Fibroblast of skin of back (primary cell): ENCODE data around the gene CWC27.
"Not testable (repeated sequence)": the region's sequence is repeated elsewhere in the genome, so short reads cannot be mapped to it uniquely, and the experiment has no call there.

ENCODE experiments used
- DNase-seq: peaks from one replicate; pipeline ENCODE4 v3.0.0-alpha.2; 2013

Gene CWC27

GRCh38 chr5:64839936-64840335 is 71.2 kb downstream of the CWC27 start:
- DNase-seq: peak; percentile 44

GRCh38 chr5:64840958-64841357 is 72.2 kb downstream of the CWC27 start:
- DNase-seq: no peak

- DNase-seq: no peak
Measured at GRCh38 chr5:64853777-64854176, 85.0 kb downstream of the CWC27 start.

GRCh38 chr5:64854855-64855254 is 86.1 kb downstream of the CWC27 start:
- no peak for DNase-seq

GRCh38 chr5:64859881-64860280 is 91.2 kb downstream of the CWC27 start:
- no peak for DNase-seq

- no peak for DNase-seq
Measured at GRCh38 chr5:64861281-64861680, 92.6 kb downstream of the CWC27 start.

GRCh38 chr5:64864171-64864570 is 95.4 kb downstream of the CWC27 start:
- no peak for DNase-seq

GRCh38 chr5:64865662-64866061 is 96.9 kb downstream of the CWC27 start:
- peak; percentile 78 for DNase-seq

- peak; percentile 75 for DNase-seq
Measured at GRCh38 chr5:64869419-64869818, 100.7 kb downstream of the CWC27 start.

- DNase-seq: peak; percentile 33
Measured at GRCh38 chr5:64872044-64872443, 103.3 kb downstream of the CWC27 start.

GRCh38 chr5:64873441-64873840 is 104.7 kb downstream of the CWC27 start:
- DNase-seq: no peak

GRCh38 chr5:64874753-64875152 is 106.0 kb downstream of the CWC27 start:
- DNase-seq: no peak

GRCh38 chr5:64876203-64876602 is 107.5 kb downstream of the CWC27 start:
- no peak for DNase-seq

- no peak for DNase-seq
Measured at GRCh38 chr5:64880821-64881220, 112.1 kb downstream of the CWC27 start.

- no peak for DNase-seq
Measured at GRCh38 chr5:64883912-64884311, 115.2 kb downstream of the CWC27 start.

GRCh38 chr5:64884541-64884940 is 115.8 kb downstream of the CWC27 start:
- no peak for DNase-seq

- DNase-seq: no peak
Measured at GRCh38 chr5:64887910-64888309, 119.2 kb downstream of the CWC27 start.

GRCh38 chr5:64895748-64896147 is 127.0 kb downstream of the CWC27 start:
- no peak for DNase-seq

- DNase-seq: no peak
Measured at GRCh38 chr5:64899838-64900237, 131.1 kb downstream of the CWC27 start.

GRCh38 chr5:64900618-64901017 is 131.9 kb downstream of the CWC27 start:
- no peak for DNase-seq

- not testable (repeated sequence) for DNase-seq
Measured at GRCh38 chr5:64907399-64907798, 138.7 kb downstream of the CWC27 start.

- DNase-seq: peak; percentile 68
Measured at GRCh38 chr5:64914396-64914795, 145.7 kb downstream of the CWC27 start.

- no peak for DNase-seq
Measured at GRCh38 chr5:64918083-64918482, 149.4 kb downstream of the CWC27 start.

- DNase-seq: no peak
Measured at GRCh38 chr5:64921386-64921785, 152.7 kb downstream of the CWC27 start.

- peak; percentile 59 for DNase-seq
Measured at GRCh38 chr5:64923151-64923685, 154.5 kb downstream of the CWC27 start.
